Trophoblast cell (in vitro differentiated cells and primary cell): ENCODE measurements around the gene NCOA3.

Experiments
- DNase-seq, 2 donors: peaks; one replicate each; pipeline ENCODE4 v3.0.0-alpha.2; 2016
- H2AFZ ChIP-seq: 2 replicates; pipeline ENCODE4 v1.6.1; 2013; ENCODE audit warnings: low read length, moderate library complexity, mild to moderate bottlenecking; ENCODE audit not compliant: insufficient read depth, poor library complexity
- H2AK5ac ChIP-seq: 2 replicates; pipeline ENCODE4 v1.6.1; 2013; ENCODE audit warnings: mild to moderate bottlenecking, low read length
- H2BK120ac ChIP-seq: 2 replicates; pipeline ENCODE4 v1.6.1; 2013; ENCODE audit warnings: low read length, mild to moderate bottlenecking, moderate library complexity; ENCODE audit not compliant: insufficient read depth, poor library complexity
- H2BK12ac ChIP-seq: 2 replicates; pipeline ENCODE4 v1.6.1; 2013; ENCODE audit warnings: mild to moderate bottlenecking, low read length, moderate library complexity
- H2BK5ac ChIP-seq: 2 replicates; pipeline ENCODE4 v1.6.1; 2013; ENCODE audit warnings: low read length, low read depth, moderate library complexity, mild to moderate bottlenecking; ENCODE audit not compliant: poor library complexity
- H3K14ac ChIP-seq: 2 replicates; pipeline ENCODE4 v1.6.1; 2013; ENCODE audit warnings: mild to moderate bottlenecking, low read length
- H3K18ac ChIP-seq: 2 replicates; pipeline ENCODE4 v1.6.1; 2013; ENCODE audit warnings: mild to moderate bottlenecking, low read length
- H3K23ac ChIP-seq: 2 replicates; pipeline ENCODE4 v1.6.1; 2013; ENCODE audit warnings: low read length
- H3K27ac ChIP-seq: 2 replicates; pipeline ENCODE4 v1.5.1; 2013; ENCODE audit warnings: low read depth, mild to moderate bottlenecking, inconsistent platforms, low read length, moderate library complexity
- H3K27me3 ChIP-seq: 2 replicates; pipeline ENCODE4 v1.6.1; 2013; ENCODE audit warnings: inconsistent platforms, mild to moderate bottlenecking, low read length, moderate library complexity; ENCODE audit not compliant: insufficient read depth
- H3K36me3 ChIP-seq, 2 experiments: 1 replicate in 1 of 2; 2 replicates in 1 of 2; pipeline ENCODE4 v1.6.1; 2013; ENCODE audit warnings: low read length in 2 of 2, mild to moderate bottlenecking in 2 of 2, moderate library complexity in 1 of 2; ENCODE audit not compliant: insufficient read depth in 2 of 2, control insufficient read depth in 1 of 2
- H3K4ac ChIP-seq: 2 replicates; pipeline ENCODE4 v1.6.1; 2013; ENCODE audit warnings: low read depth, mild to moderate bottlenecking, low read length, moderate library complexity
- H3K4me1 ChIP-seq, 2 experiments: 1 replicate in 1 of 2; 2 replicates in 1 of 2; pipeline ENCODE4 v1.6.1; 2013; ENCODE audit warnings: low read length in 2 of 2, mild to moderate bottlenecking in 2 of 2, moderate library complexity in 1 of 2; ENCODE audit not compliant: insufficient read depth in 2 of 2, control insufficient read depth in 1 of 2
- H3K4me2 ChIP-seq: 2 replicates; pipeline ENCODE4 v1.6.1; 2013; ENCODE audit warnings: inconsistent platforms, mild to moderate bottlenecking, low read length, moderate library complexity
- H3K4me3 ChIP-seq: 2 replicates; pipeline ENCODE4 v1.5.1; 2013; ENCODE audit warnings: mild to moderate bottlenecking, low read depth, low read length, inconsistent platforms
- H3K79me1 ChIP-seq: one replicate; pipeline ENCODE4 v1.6.1; 2013; ENCODE audit warnings: low read length
- H3K79me2 ChIP-seq: 2 replicates; pipeline ENCODE4 v1.6.1; 2013; ENCODE audit warnings: low read length, mild to moderate bottlenecking; ENCODE audit not compliant: control insufficient read depth, insufficient read depth, poor library complexity
- H3K9ac ChIP-seq: 2 replicates; pipeline ENCODE4 v1.6.1; 2013; ENCODE audit warnings: mild to moderate bottlenecking, low read length
- H3K9me3 ChIP-seq: 2 replicates; pipeline ENCODE4 v1.6.1; 2013; ENCODE audit warnings: low read depth, mild to moderate bottlenecking, control low read depth, inconsistent platforms, low read length; ENCODE audit not compliant: insufficient read depth
- H4K12ac ChIP-seq: 2 replicates; pipeline ENCODE4 v1.6.1; 2013; ENCODE audit warnings: low read depth, mild to moderate bottlenecking, low read length, moderate library complexity
- H4K8ac ChIP-seq: 2 replicates; pipeline ENCODE4 v1.6.1; 2013; ENCODE audit warnings: low read depth, mild to moderate bottlenecking, low read length, moderate library complexity
- H4K91ac ChIP-seq: one replicate; pipeline ENCODE4 v1.6.1; 2013; ENCODE audit warnings: low read depth, mild to moderate bottlenecking, low read length, moderate library complexity
- WGBS: extraction: QIAGEN DNeasy Blood & Tissue Kit; methylation state at CpG from one replicate; pipeline ENCODE4 v1.1.7; 2013; ENCODE audit warnings: missing lambda C conversion rate; ENCODE audit not compliant: insufficient read length, insufficient coverage; ENCODE audit errors: extremely low coverage; 5-methylcytosine and 5-hydroxymethylcytosine counted together

Gene NCOA3

DNA sequence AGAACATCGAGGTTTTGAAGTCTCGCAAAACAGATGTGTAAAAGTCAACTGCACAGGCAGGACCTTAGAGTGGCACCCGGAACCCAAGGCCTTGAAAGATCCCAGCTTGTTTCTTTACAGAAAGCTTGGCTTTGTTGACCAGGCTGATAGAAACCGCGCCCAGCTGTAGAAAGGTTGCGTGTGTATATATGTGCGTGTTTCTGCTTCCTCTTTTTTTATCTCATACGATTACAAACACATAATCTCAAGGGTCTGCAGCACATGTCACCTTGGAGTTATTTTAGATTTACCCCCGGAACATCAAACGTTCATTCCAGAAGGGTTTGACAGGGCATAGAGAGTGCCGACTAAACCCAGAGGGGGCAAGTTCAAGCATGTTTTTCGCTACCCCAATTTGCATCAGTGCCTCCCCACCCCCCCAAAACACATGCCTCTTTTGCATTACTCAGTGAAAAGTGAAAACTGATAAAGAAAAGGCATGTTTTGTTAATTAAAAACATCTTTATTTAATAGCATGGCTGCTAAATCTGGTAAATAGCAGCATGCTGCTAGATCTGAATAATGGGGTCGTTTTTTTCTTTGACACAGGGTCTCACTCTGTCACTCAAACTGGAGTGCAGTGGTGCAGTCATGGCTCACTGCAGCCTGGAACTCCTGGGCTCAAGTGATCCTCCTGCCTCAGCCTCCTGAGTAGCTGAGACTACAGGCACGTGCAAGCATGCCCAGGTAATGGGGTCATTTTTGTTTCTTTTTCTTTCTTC lies 33.2 kb upstream of the NCOA3 start:
- no peak overlapping the region for H3K4me2 ChIP-seq
- peak overlapping the region; percentile 92 for H3K14ac ChIP-seq
- H2AFZ ChIP-seq, result no peak overlapping the region
- no peak overlapping the region for H4K12ac ChIP-seq
- peaks cover 2% of the 10 kb centered on the region for H3K79me2 ChIP-seq
- no peak overlapping the region for H3K4me3 ChIP-seq
- peak overlapping the region; percentile 75 for H2AK5ac ChIP-seq
- H3K23ac ChIP-seq, result no peak overlapping the region
- peak overlapping the region; percentile 96 for H4K91ac ChIP-seq
- H3K9me3 ChIP-seq, result no peaks in the 10 kb centered on the region
- DNase-seq, result no peak
- H3K9ac ChIP-seq, result no peak overlapping the region
- peak overlapping the region; percentile 82 for H4K8ac ChIP-seq
- peak overlapping the region; percentile 88 for H2BK12ac ChIP-seq
- peak overlapping the region; percentile 84 for H3K18ac ChIP-seq
- H2BK120ac ChIP-seq, result peak overlapping the region; percentile 88
- peak overlapping the region; percentile 62 for H3K27ac ChIP-seq
- H3K4ac ChIP-seq, result peak overlapping the region; percentile 88
- no peaks in the 10 kb centered on the region for H3K36me3 ChIP-seq
- no peaks in the 10 kb centered on the region for H3K27me3 ChIP-seq
- H2BK5ac ChIP-seq, result peak overlapping the region; percentile 76
- H3K4me1 ChIP-seq, result peaks cover 12 to 16% of the 10 kb centered on the region in 2 experiments
- WGBS, result no CpG with 5 or more reads among the region's 14 CpGs
- H3K79me1 ChIP-seq, result peaks cover 27% of the 10 kb centered on the region

DNA sequence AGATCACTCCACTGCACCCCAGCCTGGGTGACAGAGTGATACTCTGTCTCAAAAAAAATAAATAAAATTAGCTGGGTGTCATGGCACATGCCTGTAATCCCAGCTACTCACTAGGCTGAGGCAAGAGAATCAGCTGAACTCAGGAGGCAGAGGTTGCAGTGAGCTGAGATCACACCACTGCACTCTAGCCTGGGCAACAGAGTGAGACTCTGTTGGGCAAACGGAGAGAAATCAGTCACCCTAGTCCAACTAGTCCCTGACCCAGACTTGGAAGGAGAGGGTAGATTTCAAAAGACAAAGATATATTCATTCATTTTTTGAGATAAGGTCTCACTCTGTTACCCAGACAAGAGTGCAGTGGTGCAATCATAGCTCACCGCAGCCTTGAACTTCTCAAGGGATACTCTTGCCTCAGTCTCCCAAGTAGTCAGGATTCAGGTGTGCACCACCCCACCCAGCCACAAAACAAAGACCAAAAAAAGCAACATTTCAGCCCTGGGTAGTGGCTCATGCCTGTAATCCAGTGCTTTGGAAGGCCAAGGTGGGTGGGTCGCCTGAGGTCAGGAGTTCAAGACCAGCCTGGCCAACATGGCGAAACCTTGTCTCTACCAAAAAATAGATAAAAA lies 26.2 kb upstream of the NCOA3 start:
- no peak overlapping the region for H2BK120ac ChIP-seq
- peaks cover 14% of the 10 kb centered on the region for H3K79me1 ChIP-seq
- H3K4me2 ChIP-seq, result no peak overlapping the region
- no peak overlapping the region for H3K4me3 ChIP-seq
- no CpG with 5 or more reads among the region's 4 CpGs for WGBS
- no peaks in the 10 kb centered on the region for H3K36me3 ChIP-seq
- no peaks in the 10 kb centered on the region for H3K27me3 ChIP-seq
- H3K4ac ChIP-seq, result no peak overlapping the region
- H2BK5ac ChIP-seq, result no peak overlapping the region
- H3K9ac ChIP-seq, result no peak overlapping the region
- no peak for DNase-seq
- no peak overlapping the region for H3K27ac ChIP-seq
- no peak overlapping the region for H4K91ac ChIP-seq
- H3K14ac ChIP-seq, result no peak overlapping the region
- H2AK5ac ChIP-seq, result no peak overlapping the region
- no peaks in the 10 kb centered on the region for H3K9me3 ChIP-seq
- no peak overlapping the region for H3K18ac ChIP-seq
- H2BK12ac ChIP-seq, result no peak overlapping the region
- peaks cover 3 to 10% of the 10 kb centered on the region in 2 experiments for H3K4me1 ChIP-seq
- H4K8ac ChIP-seq, result no peak overlapping the region
- H2AFZ ChIP-seq, result no peak overlapping the region
- H3K23ac ChIP-seq, result no peak overlapping the region
- no peak overlapping the region for H4K12ac ChIP-seq
- no peaks in the 10 kb centered on the region for H3K79me2 ChIP-seq

DNA sequence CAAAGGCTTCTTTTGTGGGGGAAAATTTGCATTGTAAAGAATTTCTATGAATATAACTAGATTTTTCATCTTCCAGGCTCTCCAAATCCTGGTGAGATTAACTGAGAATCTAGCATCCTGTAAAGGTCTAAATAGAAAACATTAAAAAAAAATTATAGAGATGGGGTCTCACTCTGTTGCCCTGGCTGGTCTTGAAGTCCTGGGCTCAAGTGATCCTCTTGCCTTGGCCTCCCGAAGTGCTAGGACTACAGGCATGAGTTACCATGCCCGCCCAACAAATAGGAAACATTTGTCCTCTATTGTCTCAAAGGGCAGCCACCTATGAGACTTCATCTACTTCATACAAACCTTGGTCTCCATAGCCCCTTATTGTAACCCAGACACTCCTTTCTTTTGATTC lies 25.2 kb upstream of the NCOA3 start:
- Histone ChIP-seq H3K14ac (no peak overlapping the region), H4K91ac (no peak overlapping the region), H2BK5ac (no peak overlapping the region), H3K4me2 (no peak overlapping the region), H3K79me2 (no peaks in the 10 kb centered on the region), H3K79me1 (peaks cover 15% of the 10 kb centered on the region), H3K36me3 (no peaks in the 10 kb centered on the region), H2BK120ac (no peak overlapping the region), H3K18ac (no peak overlapping the region), H4K8ac (no peak overlapping the region), H3K4me1 (peaks cover 3 to 10% of the 10 kb centered on the region in 2 experiments), H4K12ac (no peak overlapping the region), H2AFZ (no peak overlapping the region), H3K9ac (no peak overlapping the region), H3K27me3 (no peaks in the 10 kb centered on the region), H3K4ac (no peak overlapping the region), H2AK5ac (no peak overlapping the region), H3K23ac (no peak overlapping the region), H3K4me3 (no peak overlapping the region), H3K27ac (no peak overlapping the region), H2BK12ac (no peak overlapping the region), H3K9me3 (no peaks in the 10 kb centered on the region)
- no CpG with 5 or more reads among the region's 2 CpGs for WGBS
- no peak for DNase-seq

DNA sequence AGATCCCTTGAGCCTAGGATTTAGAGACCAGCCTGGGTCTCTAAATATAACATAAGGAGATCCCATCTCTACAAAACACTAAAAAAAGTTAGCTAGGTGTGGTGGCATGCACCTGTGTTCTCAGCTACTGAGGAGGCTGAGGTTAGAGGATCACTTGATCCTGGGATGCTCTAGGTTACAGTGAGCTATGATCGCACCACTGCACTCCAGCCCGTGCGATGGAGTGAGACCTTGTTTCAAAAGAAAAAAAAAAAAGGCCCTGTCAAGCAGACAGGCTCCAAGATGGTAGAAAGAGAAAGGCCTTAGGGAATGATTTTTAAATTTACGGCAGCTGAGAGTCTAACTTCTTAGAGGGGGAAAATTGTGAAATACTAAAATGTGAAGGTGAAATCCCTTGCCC lies 22.6 kb upstream of the NCOA3 start:
- H2BK5ac ChIP-seq, result peak overlapping the region; percentile 9
- peaks cover 7 to 10% of the 10 kb centered on the region in 2 experiments for H3K4me1 ChIP-seq
- H2BK120ac ChIP-seq, result peak overlapping the region; percentile 56
- H3K4me3 ChIP-seq, result no peak overlapping the region
- peak overlapping the region; percentile 94 for H2AK5ac ChIP-seq
- peak overlapping the region; percentile 43 for H4K8ac ChIP-seq
- H3K23ac ChIP-seq, result no peak overlapping the region
- no peak overlapping the region for H3K18ac ChIP-seq
- WGBS, result no CpG with 5 or more reads among the region's 4 CpGs
- DNase-seq, result no peak
- peak overlapping the region; percentile 79 for H2BK12ac ChIP-seq
- H3K4me2 ChIP-seq, result no peak overlapping the region
- no peaks in the 10 kb centered on the region for H3K27me3 ChIP-seq
- H3K79me1 ChIP-seq, result peaks cover 15% of the 10 kb centered on the region
- H4K12ac ChIP-seq, result no peak overlapping the region
- no peak overlapping the region for H3K14ac ChIP-seq
- H4K91ac ChIP-seq, result peak overlapping the region; percentile 69
- H3K9ac ChIP-seq, result no peak overlapping the region
- no peaks in the 10 kb centered on the region for H3K79me2 ChIP-seq
- H3K9me3 ChIP-seq, result no peaks in the 10 kb centered on the region
- H2AFZ ChIP-seq, result no peak overlapping the region
- peak overlapping the region; percentile 74 for H3K27ac ChIP-seq
- H3K4ac ChIP-seq, result peak overlapping the region; percentile 33
- H3K36me3 ChIP-seq, result no peaks in the 10 kb centered on the region
